IMR-90 (cell line): ENCODE data around the gene ALS2CL. TPM values are rescaled to one million over a fixed set of nuclear protein-coding genes. Genes with fewer than 3 reads are reported as not detected.

Experiments
- ATAC-seq: fragments of 200-7000 bp; cut with Tn5 transposase; 2 replicates; pipeline ENCODE4 v1.9.1; 2020; ENCODE audit warnings: low read depth, mild to moderate bottlenecking, moderate library complexity
- BruUV-seq: library from RNA; stranded (reverse); fragments of 400-500 nt; replicated peaks from 2 replicates; lab custom pipeline; 2021; lab: Mats Ljungman, UMichigan
- CTCF ChIA-PET: fragments of 300-600 bp; formaldehyde crosslinking; extraction: SDS; loops from one replicate; lab custom pipeline; 2021; ENCODE audit warnings: antibody characterized with exemption; lab: Yijun Ruan, JAX
- POLR2A ChIA-PET: fragments of 300-600 bp; sonication (Branson Sonifier 250); formaldehyde crosslinking; loops from one replicate; lab custom pipeline; 2022; ENCODE audit warnings: antibody characterized with exemption; ENCODE audit not compliant: unreplicated experiment; lab: Charles Lee
- DNase-seq: peaks from one replicate; pipeline ENCODE4 v3.0.0; 2013
- H2AFZ ChIP-seq: replicated peaks from 2 replicates; pipeline ENCODE3; 2013; ENCODE audit warnings: low read length, mild to moderate bottlenecking; ENCODE audit not compliant: poor library complexity
- H2AK5ac ChIP-seq: 2 replicates; pipeline ENCODE4 v1.6.1; 2013; ENCODE audit warnings: low read depth, low read length, inconsistent platforms
- H2AK9ac ChIP-seq: replicated peaks from 2 replicates; pipeline ENCODE3; 2013; ENCODE audit warnings: mild to moderate bottlenecking, low read depth, low read length, moderate library complexity; ENCODE audit not compliant: poor library complexity
- H2BK120ac ChIP-seq: 2 replicates; pipeline ENCODE4 v1.6.1; 2013; ENCODE audit warnings: low read depth, low read length, inconsistent platforms
- H2BK15ac ChIP-seq: 3 replicates; pipeline ENCODE4 v1.6.1; 2013; ENCODE audit warnings: low read depth, low read length, inconsistent platforms
- H2BK20ac ChIP-seq: 2 replicates; pipeline ENCODE4 v1.6.1; 2013; ENCODE audit warnings: low read depth, mild to moderate bottlenecking, inconsistent platforms, low read length, moderate library complexity
- H2BK5ac ChIP-seq: 2 replicates; pipeline ENCODE4 v1.6.1; 2013; ENCODE audit warnings: mild to moderate bottlenecking, low read depth, low read length, inconsistent platforms; ENCODE audit not compliant: poor library complexity, severe bottlenecking
- H3K14ac ChIP-seq: replicated peaks from 2 replicates; pipeline ENCODE4 v1.6.1; 2013; ENCODE audit warnings: low read depth, low read length, inconsistent platforms
- H3K18ac ChIP-seq: 2 replicates; pipeline ENCODE4 v1.6.1; 2013; ENCODE audit warnings: low read depth, low read length, control low read depth
- H3K23ac ChIP-seq: 2 replicates; pipeline ENCODE4 v1.6.1; 2013; ENCODE audit warnings: low read depth, low read length, inconsistent platforms
- H3K27ac ChIP-seq: 2 replicates; pipeline ENCODE4 v1.5.1; 2013; ENCODE audit warnings: mild to moderate bottlenecking, control low read depth, low read length; ENCODE audit not compliant: insufficient read depth
- H3K27me3 ChIP-seq: 2 replicates; pipeline ENCODE4 v1.6.1; 2013; ENCODE audit warnings: low read length; ENCODE audit not compliant: control insufficient read depth, insufficient read depth
- H3K36me3 ChIP-seq: 2 replicates; pipeline ENCODE4 v1.6.1; 2013; ENCODE audit warnings: low read length, mixed read lengths; ENCODE audit not compliant: control insufficient read depth, insufficient read depth
- H3K4ac ChIP-seq: 2 replicates; pipeline ENCODE4 v1.6.1; 2013; ENCODE audit warnings: low read depth, low read length, inconsistent platforms
- H3K4me1 ChIP-seq: 2 replicates; pipeline ENCODE4 v1.6.1; 2013; ENCODE audit warnings: low read length, mixed read lengths; ENCODE audit not compliant: control insufficient read depth, insufficient read depth
- H3K4me2 ChIP-seq: 2 replicates; pipeline ENCODE4 v1.6.1; 2013; ENCODE audit warnings: low read depth, mild to moderate bottlenecking, control low read depth, low read length, moderate library complexity
- H3K4me3 ChIP-seq: 2 replicates; pipeline ENCODE4 v1.5.1; 2013; ENCODE audit warnings: low read depth, mild to moderate bottlenecking, control low read depth, low read length, moderate library complexity; ENCODE audit not compliant: insufficient read depth
- H3K56ac ChIP-seq: 2 replicates; pipeline ENCODE4 v1.6.1; 2013; ENCODE audit warnings: low read length, inconsistent platforms; ENCODE audit not compliant: insufficient read depth; ENCODE audit errors: extremely low read depth
- H3K79me1 ChIP-seq, 2 experiments: 2 replicates each; pipeline ENCODE4 v1.6.1; 2013; ENCODE audit warnings: low read length in 2 of 2, inconsistent platforms in 1 of 2, low read depth in 1 of 2
- H3K9ac ChIP-seq: 2 replicates; pipeline ENCODE4 v1.6.1; 2013; ENCODE audit warnings: low read depth, low read length, control low read depth
- H3K9me1 ChIP-seq: 2 replicates; pipeline ENCODE4 v1.6.1; 2013; ENCODE audit warnings: low read length, inconsistent platforms; ENCODE audit not compliant: insufficient read depth
- H3K9me3 ChIP-seq: 2 replicates; pipeline ENCODE4 v1.6.1; 2013; ENCODE audit warnings: low read length; ENCODE audit not compliant: control insufficient read depth, insufficient read depth
- H4K20me1 ChIP-seq: 2 replicates; pipeline ENCODE4 v1.6.1; 2013; ENCODE audit warnings: low read length, inconsistent platforms; ENCODE audit not compliant: insufficient read depth
- H4K5ac ChIP-seq: 2 replicates; pipeline ENCODE4 v1.6.1; 2013; ENCODE audit warnings: mild to moderate bottlenecking, low read depth, low read length, control low read depth
- H4K8ac ChIP-seq, 2 experiments: 2 replicates each; pipeline ENCODE4 v1.6.1; 2013; ENCODE audit warnings: low read depth in 2 of 2, low read length in 2 of 2, control low read depth in 1 of 2, inconsistent platforms in 1 of 2
- H4K91ac ChIP-seq: 2 replicates; pipeline ENCODE4 v1.6.1; 2013; ENCODE audit warnings: low read depth, low read length, inconsistent platforms; ENCODE audit not compliant: insufficient read depth
- CHD1 ChIP-seq: IDR thresholded peaks from 2 replicates; pipeline ENCODE4 v1.6.1; 2012; ENCODE audit warnings: low read depth, low read length, improper control_type of control experiment
- MAFK ChIP-seq: IDR thresholded peaks from 2 replicates; pipeline ENCODE4 v1.6.1; 2012; ENCODE audit warnings: low read depth, low read length, improper control_type of control experiment
- MXI1 ChIP-seq: IDR thresholded peaks from 2 replicates; pipeline ENCODE4 v1.6.1; 2012; ENCODE audit warnings: low read depth, mild to moderate bottlenecking, low read length, moderate library complexity, borderline replicate concordance
- NFE2L2 ChIP-seq: fragments of 150-350 bp; IDR thresholded peaks from 2 replicates; pipeline ENCODE4 v1.6.1; 2016; ENCODE audit warnings: low read depth, mild to moderate bottlenecking, low read length
- POLR2A ChIP-seq: IDR thresholded peaks from 2 replicates; pipeline ENCODE4 v1.6.1; 2012; ENCODE audit warnings: mild to moderate bottlenecking, low read depth, low read length
- RAD21 ChIP-seq: IDR thresholded peaks from 2 replicates; pipeline ENCODE4 v1.6.1; 2012; ENCODE audit warnings: low read length, improper control_type of control experiment
- RCOR1 ChIP-seq: IDR thresholded peaks from 2 replicates; pipeline ENCODE4 v1.6.1; 2012; ENCODE audit warnings: mild to moderate bottlenecking, low read length, improper control_type of control experiment; ENCODE audit not compliant: insufficient replicate concordance
- RFX5 ChIP-seq: IDR thresholded peaks from 2 replicates; pipeline ENCODE4 v1.8.0; 2012; ENCODE audit warnings: low read depth, mild to moderate bottlenecking, low read length, moderate library complexity
- SMC3 ChIP-seq: fragments of 150-350 bp; IDR thresholded peaks from 2 replicates; pipeline ENCODE4 v1.6.1; 2016; ENCODE audit warnings: low read depth, mild to moderate bottlenecking, antibody characterized with exemption, low read length, moderate library complexity
- WGBS, 2 experiments: methylation state at CpG; one replicate each; pipeline versions ENCODE4 v1.1.5 to v1.1.7; 2013; ENCODE audit warnings: missing lambda C conversion rate in 2 of 2; ENCODE audit not compliant: insufficient read length in 1 of 2; ENCODE audit errors: extremely low coverage in 2 of 2; 5-methylcytosine and 5-hydroxymethylcytosine counted together
- dilution Hi-C: fragments of 300-500 bp; cut with HindIII; formaldehyde crosslinking; loops from one replicate; pipeline ENCODE4 v1.14.3; 2018; ENCODE audit warnings: low sequenced_read_pairs; ENCODE audit not compliant: unreplicated experiment
- in situ Hi-C: fragments of 300-500 bp; cut with MboI; formaldehyde crosslinking; loops from 3 replicates; pipeline ENCODE4 v1.14.3; 2019; ENCODE audit warnings: low sequenced_read_pairs, inconsistent platforms, mixed read lengths
- intact Hi-C: fragments of 100-400 bp; cut with micrococcal nuclease; formaldehyde crosslinking; loops from 2 replicates; pipeline ENCODE4 v1.10.0; 2022
- polyA plus RNA-seq, 3 experiments: library from polyadenylated mRNA; depleted of rRNA; stranded (reverse); fragments of >200 nt; gene quantifications; 2 replicates each; pipeline ENCODE4 v1.2.3, GENCODE V29; 2012; ENCODE audit warnings: low replicate concordance in 1 of 3
- total RNA-seq: library from RNA; depleted of rRNA; stranded (reverse); fragments of >200 nt; gene quantifications from 2 replicates; pipeline ENCODE4 v1.2.3, GENCODE V29; 2012

Gene ALS2CL
- total and polyA plus RNA-seq, 2 of the 4 experiments (the other 2 are of a cell fraction) = 2.2 to 4.8 TPM

DNA sequence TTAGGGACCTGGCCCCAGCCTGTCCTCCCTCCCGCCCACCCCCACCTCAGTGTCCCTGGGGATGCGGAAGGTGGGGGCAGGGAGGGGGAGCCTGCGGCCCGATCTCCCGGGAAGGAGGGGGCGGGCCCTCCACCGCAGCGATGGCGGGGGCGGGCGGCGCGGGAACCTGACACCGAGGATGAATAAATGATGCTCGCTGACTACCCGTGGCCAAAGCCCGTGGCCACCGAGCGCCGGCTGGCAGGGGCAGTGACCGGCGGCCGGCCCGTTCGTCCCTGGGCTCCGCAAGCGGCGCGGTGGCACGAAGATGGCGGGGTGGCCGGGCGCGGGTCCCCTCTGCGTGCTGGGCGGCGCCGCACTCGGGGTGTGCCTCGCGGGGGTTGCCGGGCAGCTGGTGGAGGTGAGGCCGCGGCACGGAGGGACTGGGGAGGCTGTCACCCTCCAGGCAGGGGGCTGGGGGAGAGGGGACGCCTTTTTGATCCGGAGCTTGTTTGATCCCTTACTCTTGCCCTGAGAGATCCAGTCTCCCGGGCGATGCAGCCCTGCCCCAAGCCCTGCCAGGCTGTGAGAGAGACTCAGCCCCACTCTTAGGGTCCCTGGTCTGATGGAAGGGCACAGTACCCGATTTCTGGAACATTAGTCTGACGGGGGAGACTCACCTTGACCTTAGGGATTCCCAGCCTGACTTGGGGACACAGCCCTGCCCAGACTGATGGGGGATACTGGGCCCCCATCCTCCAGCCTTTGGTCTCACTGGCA is 7.9 kb upstream of the ALS2CL start, which contains the start of gene TMIE:
Gene TMIE, plus strand, starts transcription at position 212 of the 759 bp plus-strand sequence. Its CDS starts 96 bp downstream, at position 308.
- H4K8ac ChIP-seq = no peak within 1 kb of the TSS
- peak within 1 kb of the TSS; percentile 23; the same call in 1 of the 2 replicates for H2BK120ac ChIP-seq
- no peak within 1 kb of the TSS for H2BK5ac ChIP-seq
- peak within 1 kb of the TSS; percentile 19; the same call in 1 of the 2 replicates for H3K4ac ChIP-seq
- H3K27ac ChIP-seq = no peak within 1 kb of the TSS
- no peak within 1 kb of the TSS for H3K14ac ChIP-seq
- no peak within 1 kb of the TSS; the same call in 1 of the 2 replicates for H3K18ac ChIP-seq
- peaks cover 3% of the 10 kb centered on the region; the same call in 1 of the 2 replicates for H4K20me1 ChIP-seq
- BruUV-seq = no TSS peak
- peak within 1 kb of the TSS; percentile 34 for H3K4me3 ChIP-seq
- peaks cover 32% of the 10 kb centered on the region for H3K27me3 ChIP-seq
- no peak within 1 kb of the TSS for H3K9ac ChIP-seq
- intact Hi-C loops = no loop called here
- H2AK9ac ChIP-seq = peak within 1 kb of the TSS; percentile 61
- no peak for DNase-seq
- no peaks in the 10 kb centered on the region for H3K9me3 ChIP-seq
- ChIA-PET POLR2A (no interaction called here), CTCF (no interaction called here)
- H2BK15ac ChIP-seq = no peak within 1 kb of the TSS
- H3K36me3 ChIP-seq = no peaks in the 10 kb centered on the region
- 1% methylated on average over 20 of the region's 51 CpGs; no CpG with 5 or more reads in 1 of the 2 experiments for WGBS, 2 experiments
- TF ChIP-seq MAFK = no peak
- TF ChIP-seq RAD21 = no peak
- TF ChIP-seq POLR2A = no peak
- TF ChIP-seq RCOR1 = no peak
- no peak for TF ChIP-seq NFE2L2
- no peak for TF ChIP-seq MXI1
- no peak for TF ChIP-seq RFX5
- TF ChIP-seq SMC3 = no peak
- no peak for TF ChIP-seq CHD1
- peak within 1 kb of the TSS; percentile 49; the same call in 1 of the 2 replicates for H3K23ac ChIP-seq
- peak within 1 kb of the TSS; percentile 68 for H3K4me2 ChIP-seq
- no peaks in the 10 kb centered on the region for H3K79me1 ChIP-seq
- 0 out of 2 replicates have a peak within 1 kb of the TSS, but pooled peaks have one; percentile 24 for H2BK20ac ChIP-seq
- H2AK5ac ChIP-seq = no peak within 1 kb of the TSS
- peak; percentile 8 for ATAC-seq
- H4K5ac ChIP-seq = no peak within 1 kb of the TSS
- in situ Hi-C loops = loop anchor here (5.0 to 25.0 kb wide), 2 partner anchors 196 to 661 kb away; no protein-coding TSS in a partner anchor
- dilution Hi-C loops = no loop called here
- peak within 1 kb of the TSS; percentile 80 for H2AFZ ChIP-seq
- no peak within 1 kb of the TSS; the same call in 1 of the 2 replicates for H4K91ac ChIP-seq
- H3K56ac ChIP-seq = no peak within 1 kb of the TSS
- peaks cover 12% of the 10 kb centered on the region for H3K4me1 ChIP-seq
- H3K9me1 ChIP-seq = no peaks in the 10 kb centered on the region; the same call in 1 of the 2 replicates
